T-helper 9 cell (primary cell): ENCODE measurements around the gene RASGRF1.
"Not testable (repeated sequence)": the region's sequence is repeated elsewhere in the genome, so short reads cannot be mapped to it uniquely, and the experiment has no call there.

ENCODE experiments used
- DNase-seq: peaks from one replicate; pipeline ENCODE4 v3.0.0-alpha.2; 2020

Gene RASGRF1

DNA sequence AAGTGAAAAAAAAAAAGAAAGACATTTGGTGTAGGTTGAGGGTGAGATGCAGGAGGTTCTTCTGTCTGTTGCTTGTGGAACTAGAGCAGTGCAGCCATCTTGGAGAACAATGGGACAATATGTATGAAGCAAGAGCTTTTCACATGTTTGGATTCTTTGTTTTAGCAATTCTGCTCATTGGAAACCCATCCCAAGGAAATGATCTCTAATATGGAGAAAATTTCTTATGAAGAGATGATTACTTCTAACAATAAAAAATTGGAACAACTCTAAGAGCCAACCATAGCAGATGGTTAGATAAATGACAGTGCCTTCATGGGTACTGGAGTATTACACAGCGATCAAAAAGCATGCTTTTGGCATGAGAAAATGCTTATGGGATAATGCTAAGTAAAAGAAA, 56.3 kb downstream of the RASGRF1 start:
- DNase-seq, result no peak

GRCh38 chr15:79032656-79033055, 57.9 kb downstream of the RASGRF1 start:
- no peak for DNase-seq

DNA sequence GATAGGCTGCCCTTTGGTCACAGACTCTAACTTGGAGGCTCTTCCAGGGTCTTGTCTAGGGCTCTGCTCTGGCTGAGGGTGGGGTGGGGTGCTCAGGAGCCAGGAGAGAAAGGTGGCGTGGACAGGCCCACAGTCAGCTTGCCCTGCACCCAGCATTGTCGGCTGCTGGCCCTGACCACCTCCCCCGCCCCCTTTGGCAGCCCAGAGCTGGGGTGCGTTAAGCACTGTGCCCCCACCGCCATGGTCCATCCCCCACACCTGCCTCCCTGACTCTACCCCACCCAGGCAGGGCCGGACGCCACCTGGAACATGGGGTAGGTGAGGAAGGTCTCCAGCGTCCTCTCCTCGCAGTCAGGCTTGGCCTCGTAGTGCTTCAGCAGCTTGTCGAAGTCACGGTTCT, 58.8 kb downstream of the RASGRF1 start:
- no peak for DNase-seq

DNA sequence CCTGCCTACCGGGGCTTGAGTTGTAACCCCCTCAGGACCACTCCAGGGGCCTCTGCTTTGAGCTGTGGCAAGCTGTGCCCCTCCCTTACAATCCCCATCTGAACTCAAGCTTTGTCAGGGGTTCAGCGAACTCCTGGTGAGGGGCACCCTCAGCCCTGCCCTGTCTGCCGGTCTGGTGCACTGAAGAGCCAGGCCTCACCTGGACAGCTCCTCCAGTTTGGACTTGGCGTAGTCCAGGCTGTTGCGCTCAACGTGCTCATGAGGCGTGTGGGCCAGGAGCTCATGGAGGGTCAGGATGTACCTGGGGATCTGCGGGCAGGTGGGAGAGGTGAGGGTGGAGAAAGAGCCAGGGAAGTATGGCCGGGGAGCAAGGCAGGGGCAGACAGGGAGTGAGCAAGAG, 59.4 kb downstream of the RASGRF1 start:
- DNase-seq, result no peak

DNA sequence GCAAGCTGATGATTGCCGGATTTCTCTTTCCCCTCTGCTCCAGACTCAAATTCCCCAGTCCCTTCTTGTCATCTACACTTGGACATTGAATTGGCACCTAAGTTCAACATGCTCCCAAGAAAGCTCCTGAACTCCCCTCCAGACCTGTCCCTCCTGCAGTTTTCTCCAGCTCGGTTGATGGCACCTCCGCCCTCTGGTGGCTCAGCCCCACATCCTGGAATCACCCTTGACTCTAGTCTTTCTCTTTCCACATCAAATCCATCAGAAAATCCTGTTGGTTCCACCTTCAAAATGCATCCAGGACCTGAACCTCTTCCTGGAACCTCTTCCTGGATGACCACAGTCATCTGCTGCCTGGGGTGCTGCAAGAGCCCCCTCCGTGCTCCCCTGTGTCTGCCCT, 60.1 kb downstream of the RASGRF1 start:
- no peak for DNase-seq

DNA sequence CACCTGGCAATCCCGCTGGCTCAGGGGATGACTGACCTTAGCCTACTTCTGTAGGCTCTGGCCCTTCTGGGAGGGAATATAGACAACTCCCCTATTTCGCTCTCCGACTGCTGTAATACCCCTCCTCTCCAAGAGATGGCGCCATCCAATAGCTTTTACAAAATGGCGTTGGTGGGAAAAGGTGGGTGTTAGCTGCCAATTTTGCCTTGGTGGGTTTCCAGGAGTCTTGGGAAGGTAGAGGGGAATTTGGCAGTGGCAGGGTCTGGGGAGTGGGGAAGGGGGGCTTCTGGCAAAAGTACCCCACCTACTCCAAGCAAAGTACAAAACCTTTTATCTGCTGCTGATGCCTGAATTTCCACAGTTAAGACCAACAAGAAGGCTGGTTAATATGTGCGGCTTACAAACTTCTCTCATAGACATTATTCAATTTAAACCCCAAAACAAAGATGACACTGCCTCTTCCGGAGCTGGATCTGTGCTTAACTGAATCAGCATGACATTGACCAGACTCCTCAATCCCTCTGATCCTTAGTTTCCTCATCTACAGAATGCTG, 62.1 kb downstream of the RASGRF1 start:
- no peak for DNase-seq

- no peak for DNase-seq
Observed at GRCh38 chr15:79027532-79028410, 62.8 kb downstream of the RASGRF1 start.

- no peak for DNase-seq
Observed at GRCh38 chr15:79025802-79026201, 64.8 kb downstream of the RASGRF1 start.

DNA sequence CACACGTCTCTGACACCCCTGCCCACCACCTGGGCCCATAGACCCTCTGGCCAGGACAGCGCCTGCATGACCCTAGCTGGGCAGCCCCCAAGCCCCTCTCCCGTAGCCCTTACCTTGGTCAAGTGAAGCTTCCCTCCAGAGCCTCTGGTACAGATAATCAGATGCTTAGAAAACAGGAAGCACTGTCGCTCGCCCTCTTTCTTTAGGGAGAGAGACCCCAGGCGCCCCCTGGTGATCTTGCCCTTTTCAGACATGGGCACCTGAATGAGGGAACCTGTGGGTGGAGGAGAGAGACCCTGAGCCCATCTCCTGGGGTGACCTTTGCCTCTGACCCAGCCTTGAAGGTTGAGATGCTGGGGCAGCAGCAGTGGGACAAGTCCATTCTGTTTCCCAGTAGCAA, 65.4 kb downstream of the RASGRF1 start:
- DNase-seq, result no peak

- not testable (repeated sequence) for DNase-seq
Observed at GRCh38 chr15:79024493-79024892, 66.1 kb downstream of the RASGRF1 start.

- no peak for DNase-seq
Observed at GRCh38 chr15:79023918-79024317, 66.7 kb downstream of the RASGRF1 start.

GRCh38 chr15:79023546-79023890, 67.1 kb downstream of the RASGRF1 start:
- no peak for DNase-seq

GRCh38 chr15:79018960-79019359, 71.6 kb downstream of the RASGRF1 start:
- no peak for DNase-seq

DNA sequence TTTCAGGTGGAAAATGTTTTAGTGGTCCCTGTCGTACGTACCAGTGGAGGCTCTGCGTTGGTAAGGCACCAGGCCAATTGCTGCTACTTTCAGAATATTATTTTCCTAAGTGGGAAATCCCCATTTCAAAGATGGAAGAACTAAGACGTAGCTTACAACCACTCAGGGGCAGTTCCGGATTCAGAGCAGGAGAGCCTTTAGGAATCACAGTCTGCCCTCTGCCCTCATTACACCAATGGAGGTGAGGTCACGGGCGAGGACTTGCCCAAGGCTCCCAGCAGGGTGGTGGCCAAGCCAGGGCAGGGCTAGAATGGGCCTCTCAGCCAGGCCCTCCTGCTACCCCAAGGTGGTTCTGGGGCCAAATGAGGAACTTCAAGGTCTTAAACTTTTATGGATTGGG, 72.6 kb downstream of the RASGRF1 start:
- no peak for DNase-seq

GRCh38 chr15:79016527-79017170, 73.9 kb downstream of the RASGRF1 start:
- no peak for DNase-seq

DNA sequence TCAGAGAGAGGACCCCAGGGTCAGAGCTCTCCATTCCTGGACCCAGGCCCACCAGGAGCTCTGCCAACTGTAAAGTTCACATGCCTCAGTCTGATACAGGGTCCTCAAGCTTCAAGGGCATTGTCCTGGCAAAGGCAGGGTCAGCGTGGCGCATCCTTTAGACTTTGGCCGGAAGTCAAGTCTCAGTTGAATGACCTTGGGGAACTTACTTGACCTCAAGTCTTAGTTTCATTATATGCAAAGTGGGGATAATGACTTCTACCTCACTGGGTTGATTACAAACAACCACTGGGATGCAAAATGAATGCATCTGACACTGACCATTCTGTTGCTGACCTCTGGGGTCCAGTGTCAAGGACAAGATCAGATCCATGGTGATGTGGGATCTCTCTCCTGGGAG, 75.2 kb downstream of the RASGRF1 start:
- DNase-seq, result no peak

- DNase-seq, result no peak
Observed at GRCh38 chr15:79010278-79010677, 80.3 kb downstream of the RASGRF1 start.

GRCh38 chr15:79009379-79009778, 81.2 kb downstream of the RASGRF1 start:
- no peak for DNase-seq

DNA sequence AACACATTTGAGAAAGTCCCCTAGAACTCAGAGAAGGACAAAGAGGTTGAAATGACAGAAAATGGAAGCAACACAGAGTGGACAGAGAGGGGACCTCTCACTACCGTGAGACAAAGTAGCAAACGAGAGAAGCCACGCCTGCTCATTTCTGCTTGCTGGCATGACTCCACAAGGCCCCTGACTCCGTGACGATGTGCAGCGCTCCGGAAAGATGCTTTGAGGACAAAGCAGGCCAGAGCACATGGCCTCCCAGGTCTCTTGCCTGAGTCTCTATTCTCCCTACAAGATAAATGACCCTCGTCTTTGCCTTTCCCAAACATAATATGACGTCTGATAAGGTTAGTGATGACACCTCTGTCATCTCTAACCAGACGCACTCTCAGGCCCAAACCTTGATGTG, 81.9 kb downstream of the RASGRF1 start:
- no peak for DNase-seq

DNA sequence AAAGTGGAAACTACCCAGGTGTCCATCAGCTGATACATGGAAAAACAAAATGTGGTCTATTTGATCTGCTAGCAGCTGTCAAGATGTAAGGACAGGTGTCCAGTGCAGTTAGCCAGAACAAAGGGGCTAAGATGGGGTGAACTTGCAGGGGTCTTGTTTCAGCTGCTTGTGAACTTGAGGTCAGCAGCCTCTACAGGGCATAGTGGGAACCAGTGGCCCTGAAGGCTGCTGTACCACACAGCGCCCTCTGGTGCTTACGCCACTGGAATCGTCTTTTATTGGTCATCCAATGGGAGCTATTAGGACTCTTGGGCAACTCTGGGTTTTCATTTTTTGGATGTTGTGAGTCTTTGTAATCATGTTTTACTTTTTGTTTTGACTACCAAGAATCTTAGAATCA, 83.5 kb downstream of the RASGRF1 start:
- DNase-seq, result no peak

DNA sequence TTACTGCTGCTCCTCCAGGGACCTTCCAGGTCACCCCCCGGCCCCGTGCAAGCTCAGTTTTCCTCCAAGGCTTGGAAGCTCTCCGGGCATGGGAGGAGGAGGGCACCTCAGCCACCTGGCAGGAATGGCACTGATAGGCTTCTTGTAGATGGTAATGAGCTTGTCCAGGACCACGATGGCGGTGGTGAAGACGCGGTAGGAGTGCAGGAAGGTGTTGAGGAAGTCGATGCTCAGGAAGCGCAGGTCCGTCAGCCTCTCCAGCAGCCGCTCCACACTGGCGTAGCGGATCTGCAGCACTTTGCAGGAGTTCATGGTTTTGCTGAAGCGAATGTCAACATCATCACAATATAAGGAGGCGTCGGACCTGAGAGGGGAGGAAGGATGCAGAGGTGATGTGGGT, 84.5 kb downstream of the RASGRF1 start:
- DNase-seq, result no peak

DNA sequence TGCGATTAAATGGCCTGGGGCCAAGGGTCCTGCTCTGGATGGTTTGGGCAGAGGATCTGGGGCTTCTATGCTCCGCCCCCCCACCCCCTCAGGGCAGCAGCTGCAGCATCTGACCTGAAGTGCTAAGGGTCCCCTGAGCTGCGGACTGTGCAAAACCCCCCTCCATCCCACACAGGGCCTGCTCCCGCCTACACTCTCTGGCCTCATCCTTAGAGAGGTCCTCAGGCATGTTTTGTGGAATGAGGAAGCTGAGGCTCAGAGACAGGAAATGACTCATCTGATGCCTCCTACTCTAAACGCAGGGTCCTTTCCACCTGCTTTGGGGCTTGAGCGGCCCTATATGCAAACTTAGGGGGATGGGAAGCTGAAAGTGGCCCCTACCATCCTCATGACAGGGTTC, 86.2 kb downstream of the RASGRF1 start:
- DNase-seq, result no peak

GRCh38 chr15:79003896-79004295, 86.7 kb downstream of the RASGRF1 start:
- no peak for DNase-seq

DNA sequence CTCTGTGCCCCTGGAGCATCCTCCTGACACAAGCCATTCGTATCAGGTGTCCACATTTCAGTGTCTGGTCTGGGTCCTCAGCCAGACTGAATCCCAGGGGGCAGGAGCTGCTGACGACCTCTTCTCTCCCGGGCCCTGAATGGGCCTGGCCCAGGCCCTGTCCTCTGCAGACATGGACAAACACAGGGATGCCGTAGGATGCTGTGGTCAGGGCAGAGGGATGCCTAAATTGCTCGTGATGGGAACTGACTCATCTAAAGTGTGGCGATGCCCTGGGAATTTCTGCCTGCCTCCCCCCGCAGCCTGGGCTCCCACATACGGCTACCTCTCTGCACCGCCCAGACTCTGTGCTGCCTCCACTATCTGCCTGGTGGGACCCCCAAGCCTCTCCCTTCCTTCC, 87.3 kb downstream of the RASGRF1 start:
- DNase-seq, result no peak
